HL-60/S4 treated with retinoic acid at 250 ng/mL for 4 days and 3 days (cell line): ENCODE results near the gene PTPN12.

ENCODE experiments used
- in situ Hi-C: fragments of 300-500 bp; cut with MboI; formaldehyde crosslinking; loops from 2 replicates; pipeline ENCODE4 v1.7.0; 2022; ENCODE audit warnings: low sequenced_read_pairs

Gene PTPN12

DNA sequence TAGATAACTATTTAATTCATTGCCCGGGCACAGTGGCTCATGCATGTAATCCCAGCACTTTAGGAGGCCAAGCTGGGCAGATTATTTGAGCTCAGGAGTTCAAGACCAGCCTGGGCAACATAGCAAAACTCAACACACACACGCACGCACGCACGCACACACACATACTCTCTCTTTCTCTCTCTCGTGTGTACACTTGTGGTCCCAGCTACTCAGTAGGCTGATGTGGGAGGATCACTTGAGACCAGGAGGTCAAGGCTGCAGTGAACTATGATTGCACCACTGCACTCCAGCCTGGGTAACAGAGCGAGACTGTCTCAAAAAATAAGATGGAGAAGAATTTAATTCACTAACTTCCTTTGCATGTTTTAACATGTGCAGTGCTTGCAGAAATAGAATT lies 38.1 kb downstream of the PTPN12 start:
- in situ Hi-C loops = no loop called here

DNA sequence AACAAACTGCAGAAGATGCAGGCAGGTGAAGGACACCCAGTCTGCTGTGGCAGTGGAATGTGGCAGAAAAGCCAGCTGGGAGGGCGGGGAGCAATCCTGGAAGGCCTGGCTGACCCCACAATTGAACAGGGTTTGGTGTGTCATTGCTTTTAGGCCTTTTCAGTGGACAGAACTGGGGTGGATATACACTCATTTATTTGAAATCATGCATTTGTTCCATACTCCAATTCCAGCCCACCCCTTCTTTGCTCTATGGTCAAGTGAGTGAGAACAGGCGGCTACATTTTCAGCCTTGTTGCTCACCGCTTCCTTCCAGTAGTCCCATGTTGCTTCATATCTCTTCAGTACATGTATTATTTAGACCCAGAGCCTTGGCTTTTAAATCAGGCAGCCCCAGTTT lies 39.8 kb downstream of the PTPN12 start:
- in situ Hi-C loops = no loop called here

DNA sequence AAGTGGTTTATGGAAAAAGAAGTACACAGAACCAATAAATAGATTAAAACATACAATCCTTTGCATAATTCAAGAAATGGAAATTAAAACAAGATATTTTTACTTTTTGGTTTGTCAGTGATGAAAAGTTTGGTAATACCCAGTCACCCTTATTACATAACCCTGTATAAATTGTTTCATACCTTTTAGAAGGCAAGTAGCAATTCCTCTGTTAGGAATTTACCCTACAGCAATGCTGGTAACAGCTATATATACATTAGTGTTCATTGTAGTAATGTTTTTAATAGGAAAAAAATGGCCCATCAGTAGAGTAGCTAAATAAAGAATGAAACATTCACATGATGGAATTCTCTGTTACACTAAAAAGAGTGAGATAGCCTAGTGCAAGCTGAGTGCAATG lies 42.7 kb downstream of the PTPN12 start:
- in situ Hi-C loops = no loop called here

GRCh38 chr7:77580762-77581350 lies 43.8 kb downstream of the PTPN12 start:
- in situ Hi-C loops = no loop called here

- in situ Hi-C loops = no loop called here
These were observed 50.2 kb downstream of the PTPN12 start for GRCh38 chr7:77587272-77587671.

GRCh38 chr7:77600952-77601351 lies 63.9 kb downstream of the PTPN12 start:
- in situ Hi-C loops = no loop called here

DNA sequence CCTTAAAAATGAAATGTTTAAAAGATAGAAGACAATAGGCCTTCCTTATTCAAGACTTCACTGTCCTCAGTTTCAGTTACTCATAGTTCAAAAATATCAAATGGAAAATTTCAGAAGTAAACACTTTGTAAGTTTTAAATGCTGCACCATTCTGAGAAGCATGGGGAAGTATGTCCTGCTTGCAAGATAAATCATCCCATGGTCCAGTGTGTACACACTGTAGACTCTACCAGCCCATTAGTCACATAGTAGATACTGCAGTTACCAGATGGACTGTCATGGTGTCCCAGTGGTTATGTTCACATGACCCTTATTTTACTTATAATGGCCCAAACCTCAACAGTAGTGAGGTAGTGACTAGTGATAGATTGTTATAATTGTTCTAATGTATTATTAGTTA lies 69.5 kb downstream of the PTPN12 start:
- in situ Hi-C loops = no loop called here

- in situ Hi-C loops = no loop called here
These were observed 82.2 kb downstream of the PTPN12 start for GRCh38 chr7:77619314-77619713.

DNA sequence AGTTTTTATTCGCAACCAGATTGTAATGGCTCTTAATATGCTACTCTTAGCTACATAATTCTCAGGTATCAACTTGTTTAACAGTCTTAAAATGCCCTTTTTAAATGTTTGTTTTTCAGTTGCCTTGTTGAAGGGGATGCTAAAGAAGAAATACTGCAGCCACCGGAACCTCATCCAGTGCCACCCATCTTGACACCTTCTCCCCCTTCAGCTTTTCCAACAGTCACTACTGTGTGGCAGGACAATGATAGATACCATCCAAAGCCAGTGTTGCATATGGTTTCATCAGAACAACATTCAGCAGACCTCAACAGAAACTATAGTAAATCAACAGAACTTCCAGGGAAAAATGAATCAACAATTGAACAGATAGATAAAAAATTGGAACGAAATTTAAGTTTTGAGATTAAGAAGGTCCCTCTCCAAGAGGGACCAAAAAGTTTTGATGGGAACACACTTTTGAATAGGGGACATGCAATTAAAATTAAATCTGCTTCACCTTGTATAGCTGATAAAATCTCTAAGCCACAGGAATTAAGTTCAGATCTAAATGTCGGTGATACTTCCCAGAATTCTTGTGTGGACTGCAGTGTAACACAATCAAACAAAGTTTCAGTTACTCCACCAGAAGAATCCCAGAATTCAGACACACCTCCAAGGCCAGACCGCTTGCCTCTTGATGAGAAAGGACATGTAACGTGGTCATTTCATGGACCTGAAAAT lies 89.7 kb downstream of the PTPN12 start:
- in situ Hi-C loops = no loop called here

DNA sequence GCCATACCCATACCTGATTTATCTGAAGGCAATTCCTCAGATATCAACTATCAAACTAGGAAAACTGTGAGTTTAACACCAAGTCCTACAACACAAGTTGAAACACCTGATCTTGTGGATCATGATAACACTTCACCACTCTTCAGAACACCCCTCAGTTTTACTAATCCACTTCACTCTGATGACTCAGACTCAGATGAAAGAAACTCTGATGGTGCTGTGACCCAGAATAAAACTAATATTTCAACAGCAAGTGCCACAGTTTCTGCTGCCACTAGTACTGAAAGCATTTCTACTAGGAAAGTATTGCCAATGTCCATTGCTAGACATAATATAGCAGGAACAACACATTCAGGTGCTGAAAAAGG lies 90.2 kb downstream of the PTPN12 start:
- in situ Hi-C loops = no loop called here

GRCh38 chr7:77629797-77630196 lies 92.7 kb downstream of the PTPN12 start:
- in situ Hi-C loops = no loop called here

- in situ Hi-C loops = no loop called here
These were observed 94.7 kb downstream of the PTPN12 start for GRCh38 chr7:77631820-77632219.

GRCh38 chr7:77644774-77645173 lies 107.7 kb downstream of the PTPN12 start:
- in situ Hi-C loops = no loop called here

- in situ Hi-C loops = no loop called here
These were observed 111.7 kb downstream of the PTPN12 start for GRCh38 chr7:77648742-77649338.

DNA sequence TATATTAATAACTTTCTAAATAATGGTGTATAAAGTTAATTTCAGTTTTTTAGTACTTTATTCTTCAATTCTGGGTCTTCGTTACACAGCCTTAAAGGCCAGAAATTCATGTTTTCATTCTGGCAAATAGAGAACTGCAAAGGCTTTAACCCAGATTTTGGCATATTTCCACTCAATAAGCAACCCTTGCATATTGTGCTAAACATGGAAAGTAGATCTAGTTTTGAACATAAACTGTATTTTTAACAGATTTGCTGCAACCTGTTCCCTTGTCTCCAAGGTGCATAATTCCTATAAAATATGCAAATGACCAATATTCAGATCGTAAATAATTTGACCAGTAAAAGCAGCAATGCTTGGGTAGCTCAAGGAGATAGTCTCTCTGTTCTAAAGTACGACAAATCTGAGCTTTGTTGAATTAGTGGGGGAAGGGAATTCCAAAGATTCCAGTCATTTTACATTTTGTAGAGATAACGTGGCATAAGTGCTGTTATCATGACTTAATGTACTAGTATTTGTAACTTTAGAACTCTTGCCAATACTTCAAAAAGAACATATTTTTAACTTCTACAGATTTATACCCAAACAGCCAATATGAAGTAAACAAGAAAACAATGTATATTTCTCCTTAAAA lies 112.7 kb downstream of the PTPN12 start:
- in situ Hi-C loops = loop anchor here (25.0 kb wide), 2 partner anchors 287 to 387 kb away; no protein-coding TSS in a partner anchor

DNA sequence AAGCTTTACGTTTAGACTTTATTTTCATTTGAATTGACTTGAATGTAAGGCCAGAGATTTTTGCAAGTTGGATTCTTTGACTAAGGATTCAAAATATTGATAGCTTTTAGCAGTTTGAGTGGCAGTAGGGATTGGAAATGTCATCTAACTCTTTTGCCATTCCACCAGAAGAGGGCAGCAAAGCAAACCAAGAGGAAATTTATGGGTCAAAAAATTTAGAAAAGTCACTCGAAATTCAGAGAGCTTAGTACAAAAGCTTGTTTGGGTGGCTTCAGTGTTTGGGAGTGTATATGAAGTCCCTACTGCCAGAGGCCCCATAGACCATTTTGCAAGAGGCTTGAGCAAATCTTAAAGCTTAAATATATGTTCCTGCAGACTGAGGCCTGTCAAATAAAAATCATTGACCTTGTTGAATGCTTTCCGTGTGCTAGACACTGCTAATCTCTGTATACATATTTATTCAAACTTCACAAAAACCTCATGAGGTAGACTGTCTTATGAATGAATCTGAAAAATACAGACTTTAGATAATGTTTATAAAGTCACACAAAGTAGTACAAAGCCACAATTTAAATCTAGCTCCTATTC lies 114.6 kb downstream of the PTPN12 start:
- in situ Hi-C loops = loop anchor here (25.0 kb wide), 2 partner anchors 286 to 386 kb away; no protein-coding TSS in a partner anchor

- in situ Hi-C loops = loop anchor here (25.0 kb wide), 2 partner anchors 284 to 384 kb away; no protein-coding TSS in a partner anchor
These were observed 115.7 kb downstream of the PTPN12 start for GRCh38 chr7:77652826-77653225.

DNA sequence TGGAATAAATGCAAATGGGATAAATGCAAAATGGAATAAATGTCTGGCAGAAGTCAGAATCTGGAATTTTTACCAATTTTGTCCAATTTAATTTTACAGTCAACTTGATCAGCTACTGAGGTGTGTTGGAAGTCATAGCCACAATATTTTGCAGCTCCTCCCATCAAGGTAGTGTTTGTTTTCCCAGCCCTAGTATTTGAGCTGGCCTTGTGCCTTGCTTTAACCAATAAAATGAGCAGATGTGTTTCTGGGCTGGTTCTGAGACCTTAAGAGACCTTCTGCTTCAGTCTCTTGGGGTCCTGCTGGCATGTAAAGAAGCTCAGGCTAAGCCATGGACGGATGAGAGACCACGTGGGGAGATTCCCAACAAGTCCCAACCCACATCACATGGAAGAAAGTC lies 116.5 kb downstream of the PTPN12 start:
- in situ Hi-C loops = loop anchor here (25.0 kb wide), 2 partner anchors 284 to 384 kb away; no protein-coding TSS in a partner anchor

DNA sequence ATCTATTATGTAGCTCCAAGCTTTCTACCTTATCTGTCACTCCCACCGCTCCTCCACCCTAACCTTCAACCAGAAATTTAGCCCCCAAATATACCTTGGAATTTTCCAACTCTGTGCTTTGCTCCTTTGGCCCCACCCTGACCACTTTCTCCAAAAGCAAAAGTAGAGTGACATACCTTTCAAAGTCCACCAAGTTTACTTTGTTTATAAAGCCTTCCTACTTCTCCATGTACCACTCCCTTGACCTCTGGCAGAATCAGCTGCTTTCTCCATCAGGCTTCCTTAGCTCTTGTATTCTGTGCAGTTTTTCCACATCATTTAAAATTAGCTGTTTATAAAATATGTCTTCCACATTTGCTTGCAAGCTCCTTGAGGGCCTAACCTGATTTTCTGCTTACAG lies 118.3 kb downstream of the PTPN12 start:
- in situ Hi-C loops = loop anchor here (25.0 kb wide), 2 partner anchors 282 to 382 kb away; no protein-coding TSS in a partner anchor

GRCh38 chr7:77655836-77656455 lies 118.9 kb downstream of the PTPN12 start:
- in situ Hi-C loops = loop anchor here (25.0 kb wide), 2 partner anchors 281 to 381 kb away; no protein-coding TSS in a partner anchor
